ENCODE measurements around the gene PRDM16.

The PRDM16 gene

DNA sequence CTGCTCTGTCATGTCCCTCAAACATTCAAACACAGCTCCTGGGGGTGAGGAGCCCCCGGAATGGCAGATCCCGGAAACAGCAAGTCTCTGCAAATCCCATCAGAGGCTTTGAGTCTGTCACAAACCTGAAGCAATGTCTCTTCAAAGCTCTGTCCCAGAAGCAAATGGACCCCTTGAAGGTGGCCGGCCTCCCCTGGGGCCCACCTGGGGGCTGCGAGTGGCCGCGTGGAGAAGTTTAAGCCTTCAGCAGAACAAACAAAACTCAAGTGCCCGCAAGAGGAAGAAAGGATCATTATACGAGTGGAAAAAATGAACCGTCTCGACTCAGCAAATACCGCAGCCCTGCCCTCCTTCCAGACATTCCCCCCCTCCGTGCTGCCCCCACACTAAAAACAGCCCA lies 53.3 kb downstream of the PRDM16 start:
- no peaks in the 10 kb centered on the region; the same call in 1 of the 2 replicates for H3K27me3 ChIP-seq (replicated peaks; ENCODE audit: control insufficient read depth, insufficient read depth, low read length)
- no peaks in the 10 kb centered on the region for H3K36me3 ChIP-seq (ENCODE audit: control insufficient read depth, insufficient read depth, low read length)
- no peak overlapping the region for H3K4me3 ChIP-seq (replicated peaks; ENCODE audit: low read depth, low read length)
- TF ChIP-seq, protein P1, sequence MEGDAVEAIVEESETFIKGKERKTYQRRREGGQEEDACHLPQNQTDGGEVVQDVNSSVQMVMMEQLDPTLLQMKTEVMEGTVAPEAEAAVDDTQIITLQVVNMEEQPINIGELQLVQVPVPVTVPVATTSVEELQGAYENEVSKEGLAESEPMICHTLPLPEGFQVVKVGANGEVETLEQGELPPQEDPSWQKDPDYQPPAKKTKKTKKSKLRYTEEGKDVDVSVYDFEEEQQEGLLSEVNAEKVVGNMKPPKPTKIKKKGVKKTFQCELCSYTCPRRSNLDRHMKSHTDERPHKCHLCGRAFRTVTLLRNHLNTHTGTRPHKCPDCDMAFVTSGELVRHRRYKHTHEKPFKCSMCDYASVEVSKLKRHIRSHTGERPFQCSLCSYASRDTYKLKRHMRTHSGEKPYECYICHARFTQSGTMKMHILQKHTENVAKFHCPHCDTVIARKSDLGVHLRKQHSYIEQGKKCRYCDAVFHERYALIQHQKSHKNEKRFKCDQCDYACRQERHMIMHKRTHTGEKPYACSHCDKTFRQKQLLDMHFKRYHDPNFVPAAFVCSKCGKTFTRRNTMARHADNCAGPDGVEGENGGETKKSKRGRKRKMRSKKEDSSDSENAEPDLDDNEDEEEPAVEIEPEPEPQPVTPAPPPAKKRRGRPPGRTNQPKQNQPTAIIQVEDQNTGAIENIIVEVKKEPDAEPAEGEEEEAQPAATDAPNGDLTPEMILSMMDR (IDR thresholded peaks at IDR 0.05; ENCODE audit: insufficient read depth, low read length, poor library complexity, severe bottlenecking), result no peak
- DNase-seq (ENCODE audit: extremely low read depth, insufficient read length), result no peak

GRCh38 chr1:3124246-3124645 lies 55.2 kb downstream of the PRDM16 start:
- Histone ChIP-seq H3K27me3 (replicated peaks; ENCODE audit: control insufficient read depth, insufficient read depth, low read length) (no peaks in the 10 kb centered on the region; the same call in 1 of the 2 replicates), H3K36me3 (ENCODE audit: control insufficient read depth, insufficient read depth, low read length) (no peaks in the 10 kb centered on the region), H3K4me3 (replicated peaks; ENCODE audit: low read depth, low read length) (no peak overlapping the region)
- no peak for DNase-seq (ENCODE audit: extremely low read depth, insufficient read length)
- TF ChIP-seq, protein P1 (IDR thresholded peaks at IDR 0.05; ENCODE audit: insufficient read depth, low read length, poor library complexity, severe bottlenecking), result no peak

- TF ChIP-seq, protein P1 (IDR thresholded peaks at IDR 0.05; ENCODE audit: insufficient read depth, low read length, poor library complexity, severe bottlenecking), result no peak
- H3K36me3 ChIP-seq (ENCODE audit: control insufficient read depth, insufficient read depth, low read length), result no peaks in the 10 kb centered on the region
- no peaks in the 10 kb centered on the region; the same call in 1 of the 2 replicates for H3K27me3 ChIP-seq (replicated peaks; ENCODE audit: control insufficient read depth, insufficient read depth, low read length)
- DNase-seq (ENCODE audit: extremely low read depth, insufficient read length), result no peak
- H3K4me3 ChIP-seq (replicated peaks; ENCODE audit: low read depth, low read length), result no peak overlapping the region
These were observed 56.1 kb downstream of the PRDM16 start for GRCh38 chr1:3125078-3125477.

- Histone ChIP-seq H3K36me3 (ENCODE audit: control insufficient read depth, insufficient read depth, low read length) (no peaks in the 10 kb centered on the region), H3K27me3 (replicated peaks; ENCODE audit: control insufficient read depth, insufficient read depth, low read length) (no peaks in the 10 kb centered on the region; the same call in 1 of the 2 replicates), H3K4me3 (replicated peaks; ENCODE audit: low read depth, low read length) (no peak overlapping the region)
- TF ChIP-seq, protein P1 (IDR thresholded peaks at IDR 0.05; ENCODE audit: insufficient read depth, low read length, poor library complexity, severe bottlenecking), result no peak
- DNase-seq (ENCODE audit: extremely low read depth, insufficient read length), result no peak
These were observed 56.8 kb downstream of the PRDM16 start for GRCh38 chr1:3125546-3126368.

GRCh38 chr1:3126756-3127678 lies 58.0 kb downstream of the PRDM16 start:
- no peaks in the 10 kb centered on the region; the same call in 1 of the 2 replicates for H3K27me3 ChIP-seq (replicated peaks; ENCODE audit: control insufficient read depth, insufficient read depth, low read length)
- H3K4me3 ChIP-seq (replicated peaks; ENCODE audit: low read depth, low read length), result no peak overlapping the region
- TF ChIP-seq, protein P1 (IDR thresholded peaks at IDR 0.05; ENCODE audit: insufficient read depth, low read length, poor library complexity, severe bottlenecking), result no peak
- DNase-seq (ENCODE audit: extremely low read depth, insufficient read length), result no peak
- no peaks in the 10 kb centered on the region for H3K36me3 ChIP-seq (ENCODE audit: control insufficient read depth, insufficient read depth, low read length)

Measured in GM06990 (cell line).